Fibroblast of pulmonary artery (primary cell): ENCODE measurements around the gene CCL18.
"Not testable (repeated sequence)": the region's sequence is repeated elsewhere in the genome, so short reads cannot be mapped to it uniquely, and the experiment has no call there.

Source experiments
- DNase-seq: peaks from one replicate; pipeline ENCODE4 v3.0.0-alpha.2; 2010; ENCODE audit warnings: low read depth
- H3K4me3 ChIP-seq: replicated peaks from 2 replicates; pipeline ENCODE4 v1.5.1; 2011; ENCODE audit warnings: low read depth, mild to moderate bottlenecking, control low read depth, low read length, moderate library complexity
- TF ChIP-seq, protein P1 (sequence below): IDR thresholded peaks from 2 replicates; pipeline ENCODE4 v1.5.1; 2011; ENCODE audit warnings: mild to moderate bottlenecking, control low read depth, low read length, inconsistent platforms; ENCODE audit errors: missing control alignments

The CCL18 gene, protein sequence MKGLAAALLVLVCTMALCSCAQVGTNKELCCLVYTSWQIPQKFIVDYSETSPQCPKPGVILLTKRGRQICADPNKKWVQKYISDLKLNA

DNA sequence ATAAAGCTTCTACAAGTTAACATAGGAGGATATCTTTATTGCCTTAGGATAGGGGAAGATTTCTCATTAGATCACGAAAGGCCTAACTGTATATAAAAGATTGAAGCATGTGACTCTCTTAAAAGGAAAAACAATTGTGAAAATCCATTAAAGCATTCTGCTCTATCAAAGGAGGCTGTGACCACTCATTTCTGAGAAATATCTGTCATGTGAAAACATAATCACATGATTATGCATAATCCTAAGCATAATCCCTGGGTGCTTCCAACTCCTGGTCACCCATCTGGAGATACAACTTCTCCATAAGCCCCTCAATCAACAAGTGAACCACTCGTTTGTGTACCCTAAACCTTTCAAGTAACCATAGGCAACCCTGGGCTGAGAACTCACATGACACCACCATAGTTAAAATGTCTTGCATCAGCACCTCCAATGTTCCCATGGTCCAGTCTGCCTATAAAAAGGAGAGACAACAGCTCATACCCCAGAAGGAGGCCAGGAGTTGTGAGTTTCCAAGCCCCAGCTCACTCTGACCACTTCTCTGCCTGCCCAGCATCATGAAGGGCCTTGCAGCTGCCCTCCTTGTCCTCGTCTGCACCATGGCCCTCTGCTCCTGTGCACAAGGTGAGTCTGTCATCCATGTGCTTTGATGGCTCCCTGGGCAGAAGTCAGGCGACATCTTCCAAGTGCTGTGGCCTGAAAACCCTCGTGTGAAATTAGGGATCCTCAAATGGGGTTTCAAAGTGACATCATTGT lies at the start of gene CCL18:
CCL18 (plus strand) TSS at position 487 of the 756 bp plus-strand sequence; CDS start at position 558, 71 bp downstream.
- DNase-seq, result no peak
- TF ChIP-seq, protein P1, sequence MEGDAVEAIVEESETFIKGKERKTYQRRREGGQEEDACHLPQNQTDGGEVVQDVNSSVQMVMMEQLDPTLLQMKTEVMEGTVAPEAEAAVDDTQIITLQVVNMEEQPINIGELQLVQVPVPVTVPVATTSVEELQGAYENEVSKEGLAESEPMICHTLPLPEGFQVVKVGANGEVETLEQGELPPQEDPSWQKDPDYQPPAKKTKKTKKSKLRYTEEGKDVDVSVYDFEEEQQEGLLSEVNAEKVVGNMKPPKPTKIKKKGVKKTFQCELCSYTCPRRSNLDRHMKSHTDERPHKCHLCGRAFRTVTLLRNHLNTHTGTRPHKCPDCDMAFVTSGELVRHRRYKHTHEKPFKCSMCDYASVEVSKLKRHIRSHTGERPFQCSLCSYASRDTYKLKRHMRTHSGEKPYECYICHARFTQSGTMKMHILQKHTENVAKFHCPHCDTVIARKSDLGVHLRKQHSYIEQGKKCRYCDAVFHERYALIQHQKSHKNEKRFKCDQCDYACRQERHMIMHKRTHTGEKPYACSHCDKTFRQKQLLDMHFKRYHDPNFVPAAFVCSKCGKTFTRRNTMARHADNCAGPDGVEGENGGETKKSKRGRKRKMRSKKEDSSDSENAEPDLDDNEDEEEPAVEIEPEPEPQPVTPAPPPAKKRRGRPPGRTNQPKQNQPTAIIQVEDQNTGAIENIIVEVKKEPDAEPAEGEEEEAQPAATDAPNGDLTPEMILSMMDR, result no peak
- no peak within 1 kb of the TSS for H3K4me3 ChIP-seq

DNA sequence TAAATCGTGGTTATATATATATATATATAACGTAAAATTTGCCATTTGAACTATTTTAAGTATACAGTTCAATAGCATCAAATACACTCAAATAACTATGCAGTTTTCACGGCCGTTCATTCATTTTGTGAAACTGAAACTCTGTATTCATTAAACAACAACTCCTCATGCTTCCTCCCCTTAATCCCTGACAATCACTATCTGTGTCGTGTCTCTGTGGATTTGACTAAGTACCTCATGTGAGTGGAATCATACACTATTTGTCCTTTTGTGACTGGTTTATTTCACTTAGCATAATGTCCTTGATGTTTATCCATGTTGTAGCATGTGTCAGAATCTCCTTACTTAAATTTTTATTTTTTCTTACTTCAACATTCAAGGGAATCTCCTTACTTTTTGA lies 49.1 kb upstream of the CCL18 start:
- no peak for DNase-seq
- no peak overlapping the region for H3K4me3 ChIP-seq
- TF ChIP-seq, protein P1, result no peak

GRCh38 chr17:36015895-36016294 lies 48.2 kb upstream of the CCL18 start:
- not testable (repeated sequence) for H3K4me3 ChIP-seq, DNase-seq

DNA sequence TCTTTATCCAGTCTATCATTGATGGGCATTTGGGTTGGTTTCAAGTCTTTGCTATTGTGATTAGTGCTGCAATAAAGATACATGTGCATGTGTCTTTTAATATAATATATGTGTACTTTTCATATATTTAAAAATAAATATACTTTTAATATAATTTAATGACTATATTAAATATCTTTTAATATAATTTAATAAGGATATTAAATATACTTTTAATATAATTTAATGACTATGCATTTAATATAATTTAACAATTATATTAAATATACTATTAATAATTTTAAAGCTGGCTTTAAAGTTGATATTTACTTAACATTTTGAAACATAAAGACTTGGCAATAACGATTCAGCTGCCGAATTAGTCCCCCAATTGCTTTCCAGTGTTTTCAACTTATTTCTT lies 47.5 kb upstream of the CCL18 start:
- H3K4me3 ChIP-seq, result no peak overlapping the region

GRCh38 chr17:36017799-36018198 lies 46.3 kb upstream of the CCL18 start, which contains the start of gene CCL23:
TSS of gene CCL23 (minus strand) at chr17:36017972. CDS start at chr17:36017897, 75 bp downstream.
- TF ChIP-seq, protein P1, result no peak
- DNase-seq, result no peak
- no peak within 1 kb of the TSS for H3K4me3 ChIP-seq

More for the DNA sequence above, 47.5 kb upstream of the CCL18 start:
- DNase-seq, result no peak
- TF ChIP-seq, protein P1, result no peak

DNA sequence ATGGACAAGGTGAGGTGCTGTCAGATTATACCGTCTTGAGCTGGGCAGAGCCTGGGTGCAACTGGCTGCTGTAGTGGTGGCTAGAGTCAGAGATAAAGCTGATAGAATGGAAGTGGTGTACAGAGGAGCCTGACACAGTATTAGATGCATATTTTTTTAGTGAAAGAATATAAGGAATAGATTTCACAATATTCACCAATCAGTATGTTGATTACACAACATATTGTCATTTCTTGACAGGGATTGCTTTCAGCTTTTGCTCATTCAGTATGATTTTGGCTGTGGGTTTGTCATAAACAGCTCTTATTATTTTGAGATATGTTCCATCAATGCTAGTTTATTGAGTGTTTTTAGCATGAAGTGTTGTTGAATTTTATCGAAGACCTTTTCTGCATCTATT lies 44.6 kb upstream of the CCL18 start:
- DNase-seq, result no peak

DNA sequence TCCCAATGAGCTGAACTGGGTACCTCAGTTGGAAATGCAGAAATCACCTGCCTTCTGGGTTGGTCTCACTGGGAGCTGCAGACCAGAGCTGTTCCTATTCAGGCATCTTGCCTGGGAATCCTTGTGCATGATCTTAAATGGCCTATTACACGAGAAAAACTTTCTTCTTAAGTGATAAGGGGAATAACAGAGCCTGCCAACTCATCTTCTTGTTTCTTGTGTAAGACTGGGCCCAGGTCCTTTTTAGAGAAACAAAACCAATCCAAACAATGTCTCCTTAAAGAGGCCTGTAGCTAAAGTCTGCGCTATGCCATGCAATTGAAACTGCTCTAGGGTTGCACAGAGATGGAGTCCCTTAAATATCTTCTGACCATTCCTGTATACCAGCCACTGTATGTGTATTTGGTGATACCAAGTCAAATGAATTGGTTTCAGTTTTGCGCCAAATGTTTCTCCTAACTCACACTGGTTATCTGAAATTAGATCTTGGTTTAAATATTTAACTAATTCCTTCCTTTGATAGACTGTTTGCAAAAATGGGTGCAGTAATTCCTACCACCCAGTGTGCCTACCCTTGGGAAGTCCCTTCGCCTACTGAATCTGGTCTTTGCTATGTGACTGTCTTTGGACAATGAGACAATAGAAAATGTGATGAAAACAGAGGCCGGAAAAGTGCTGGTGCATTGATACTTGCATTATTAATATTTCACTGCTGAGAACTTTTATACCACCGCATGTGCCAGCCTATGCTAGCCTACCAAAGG lies 39.8 kb upstream of the CCL18 start:
- no peak overlapping the region for H3K4me3 ChIP-seq
- TF ChIP-seq, protein P1, result no peak
- no peak for DNase-seq

More for the DNA sequence above, 44.6 kb upstream of the CCL18 start:
- TF ChIP-seq, protein P1, result no peak
- no peak overlapping the region for H3K4me3 ChIP-seq
